Nephron progenitor cell (in vitro differentiated cells): ENCODE measurements around the gene MAGI1.

Experiments used
- DNase-seq: peaks from one replicate; pipeline ENCODE4 v3.0.0; 2021
- H3K27ac Mint-ChIP-seq: 2 replicates; pipeline ENCODE4 v1.8.0; 2021; ENCODE audit warnings: mild to moderate bottlenecking, moderate library complexity, mixed read lengths
- H3K27me3 Mint-ChIP-seq: 2 replicates; pipeline ENCODE4 v1.8.0; 2021; ENCODE audit warnings: mild to moderate bottlenecking, low read depth, mixed read lengths; ENCODE audit not compliant: poor library complexity
- H3K36me3 Mint-ChIP-seq: 2 replicates; pipeline ENCODE4 v1.8.0; 2021; ENCODE audit warnings: low read depth, mixed read lengths
- H3K4me1 Mint-ChIP-seq: 2 replicates; pipeline ENCODE4 v1.8.0; 2021; ENCODE audit warnings: mixed read lengths
- H3K4me3 Mint-ChIP-seq: 2 replicates; pipeline ENCODE4 v1.8.0; 2021; ENCODE audit warnings: mild to moderate bottlenecking, moderate library complexity, mixed read lengths
- H3K9me3 Mint-ChIP-seq: 2 replicates; pipeline ENCODE4 v1.8.0; 2021; ENCODE audit warnings: mild to moderate bottlenecking, moderate library complexity, mixed read lengths
- TF ChIP-seq, protein P1 (sequence below): fragments of 200-600 bp; sonication (generic); IDR thresholded peaks from 2 replicates; pipeline ENCODE4 v1.5.0; 2021; ENCODE audit warnings: antibody characterized with exemption

Gene MAGI1

DNA sequence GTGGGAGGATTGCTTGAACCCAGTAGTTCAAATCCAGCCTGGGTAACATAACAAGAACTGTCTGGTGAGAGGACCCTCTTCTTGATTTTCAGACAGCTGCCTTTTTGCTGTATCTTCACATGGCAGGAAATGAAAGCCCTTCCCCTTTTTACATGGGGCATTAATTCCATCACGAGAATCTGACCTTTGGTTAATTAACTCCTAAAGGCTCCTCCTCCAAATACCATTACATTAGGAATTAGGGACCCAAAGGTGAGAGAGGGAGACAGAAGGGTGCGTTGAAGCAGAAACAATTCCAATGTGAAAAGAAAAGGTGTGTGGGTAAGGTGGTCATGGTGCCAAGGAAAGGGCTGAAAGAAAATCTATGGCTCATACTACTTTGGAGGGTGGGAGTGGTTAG is 536.2 kb downstream of the MAGI1 start:
- TF ChIP-seq, protein P1, sequence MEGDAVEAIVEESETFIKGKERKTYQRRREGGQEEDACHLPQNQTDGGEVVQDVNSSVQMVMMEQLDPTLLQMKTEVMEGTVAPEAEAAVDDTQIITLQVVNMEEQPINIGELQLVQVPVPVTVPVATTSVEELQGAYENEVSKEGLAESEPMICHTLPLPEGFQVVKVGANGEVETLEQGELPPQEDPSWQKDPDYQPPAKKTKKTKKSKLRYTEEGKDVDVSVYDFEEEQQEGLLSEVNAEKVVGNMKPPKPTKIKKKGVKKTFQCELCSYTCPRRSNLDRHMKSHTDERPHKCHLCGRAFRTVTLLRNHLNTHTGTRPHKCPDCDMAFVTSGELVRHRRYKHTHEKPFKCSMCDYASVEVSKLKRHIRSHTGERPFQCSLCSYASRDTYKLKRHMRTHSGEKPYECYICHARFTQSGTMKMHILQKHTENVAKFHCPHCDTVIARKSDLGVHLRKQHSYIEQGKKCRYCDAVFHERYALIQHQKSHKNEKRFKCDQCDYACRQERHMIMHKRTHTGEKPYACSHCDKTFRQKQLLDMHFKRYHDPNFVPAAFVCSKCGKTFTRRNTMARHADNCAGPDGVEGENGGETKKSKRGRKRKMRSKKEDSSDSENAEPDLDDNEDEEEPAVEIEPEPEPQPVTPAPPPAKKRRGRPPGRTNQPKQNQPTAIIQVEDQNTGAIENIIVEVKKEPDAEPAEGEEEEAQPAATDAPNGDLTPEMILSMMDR = no peak
- peak overlapping the region; percentile 69 for H3K27ac Mint-ChIP-seq
- H3K36me3 Mint-ChIP-seq = peaks cover 14% of the 10 kb centered on the region
- H3K4me1 Mint-ChIP-seq = peaks cover 66% of the 10 kb centered on the region
- H3K27me3 Mint-ChIP-seq = peaks cover 3% of the 10 kb centered on the region
- no peak overlapping the region for H3K4me3 Mint-ChIP-seq
- H3K9me3 Mint-ChIP-seq = peaks cover 11% of the 10 kb centered on the region
- no peak for DNase-seq

DNA sequence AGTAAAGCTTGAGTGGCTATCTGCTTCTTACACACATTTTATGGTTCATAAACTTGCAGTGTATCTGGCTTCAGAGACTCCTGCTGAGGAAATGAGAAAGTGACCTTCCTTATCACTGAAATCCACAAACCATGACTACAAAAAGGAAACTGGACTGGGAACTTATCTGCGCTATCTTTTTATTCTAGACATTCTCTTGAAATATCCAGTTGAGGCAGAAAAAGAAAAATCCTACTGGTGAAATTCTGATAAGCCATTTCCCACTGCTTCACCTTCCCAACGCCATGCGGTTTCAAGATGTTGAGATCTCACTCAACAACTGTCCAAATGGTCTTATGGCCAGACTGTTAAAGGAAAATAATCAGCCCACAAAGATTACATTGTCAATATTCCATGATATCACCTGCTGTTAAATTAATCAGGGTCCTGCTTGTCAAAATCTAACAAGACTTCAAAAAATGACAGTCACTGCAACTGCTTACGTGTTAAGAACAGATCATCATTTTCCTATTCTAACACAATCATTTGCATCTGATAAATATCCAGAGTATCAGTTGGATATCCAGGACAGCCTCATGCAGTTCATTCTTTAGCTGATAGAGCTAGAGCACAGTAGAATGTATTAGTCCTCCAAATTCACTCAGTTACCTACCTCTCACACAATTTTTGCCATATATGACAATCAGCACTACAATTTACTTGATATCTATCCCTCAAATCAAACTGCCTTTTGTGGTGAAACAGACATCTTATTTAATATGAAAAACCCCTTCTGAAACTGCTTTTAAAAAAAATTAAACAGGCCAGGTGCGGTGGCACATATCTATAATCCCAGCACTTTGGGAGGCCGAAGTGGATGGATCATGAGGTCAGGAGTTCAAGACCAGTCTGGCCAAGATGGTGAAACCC is 538.1 kb downstream of the MAGI1 start:
- Mint-ChIP-seq H3K4me3 (no peak overlapping the region), H3K27me3 (peaks cover 3% of the 10 kb centered on the region), H3K27ac (peak overlapping the region; percentile 93), H3K9me3 (no peaks in the 10 kb centered on the region), H3K36me3 (no peaks in the 10 kb centered on the region), H3K4me1 (peaks cover 79% of the 10 kb centered on the region)
- TF ChIP-seq, protein P1 = no peak
- no peak for DNase-seq

DNA sequence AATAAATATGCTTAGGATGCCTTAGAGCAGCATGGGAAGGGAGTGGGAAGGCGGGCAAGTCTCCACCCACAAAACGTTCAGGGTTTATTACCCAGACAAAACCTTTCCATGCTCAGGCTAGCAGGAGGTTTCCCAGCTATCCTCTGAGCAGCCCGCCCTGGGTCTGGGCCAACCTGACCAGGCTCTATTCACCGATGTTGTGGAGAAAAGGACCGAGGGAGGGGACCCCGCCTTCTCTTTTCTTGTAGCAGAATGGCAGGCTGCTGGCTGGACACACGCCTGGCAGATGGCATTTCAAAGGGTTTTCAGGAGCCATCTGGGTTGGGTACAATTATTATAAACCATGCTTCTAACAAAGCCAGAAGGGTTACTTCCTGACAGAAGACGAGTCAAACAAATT is 540.9 kb downstream of the MAGI1 start:
- TF ChIP-seq, protein P1 = no peak
- H3K36me3 Mint-ChIP-seq = peaks cover 6% of the 10 kb centered on the region
- DNase-seq = no peak
- peak overlapping the region; percentile 45 for H3K4me3 Mint-ChIP-seq
- H3K4me1 Mint-ChIP-seq = peaks cover 77% of the 10 kb centered on the region
- peak overlapping the region; percentile 88 for H3K27ac Mint-ChIP-seq
- H3K9me3 Mint-ChIP-seq = no peaks in the 10 kb centered on the region
- peaks cover 3% of the 10 kb centered on the region for H3K27me3 Mint-ChIP-seq

DNA sequence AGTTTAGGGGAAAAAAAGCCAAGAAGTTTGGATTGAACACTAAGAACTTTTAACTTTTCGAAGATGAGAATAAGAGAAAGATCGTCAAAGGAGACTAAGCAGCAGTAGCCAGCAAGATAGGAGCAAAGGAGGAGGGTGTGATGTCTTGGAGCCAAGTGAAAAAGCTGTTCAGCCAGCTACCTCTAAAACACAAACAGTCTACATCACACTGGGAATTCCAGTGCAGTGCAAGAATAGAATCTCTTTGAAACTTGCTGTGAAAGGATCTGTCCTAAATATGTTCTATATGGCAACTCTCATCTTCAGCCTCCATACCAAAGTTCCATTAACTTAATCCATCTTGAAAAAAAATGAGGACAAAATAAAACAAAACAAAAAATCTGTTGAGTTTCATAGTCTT is 541.5 kb downstream of the MAGI1 start:
- H3K4me1 Mint-ChIP-seq = peaks cover 71% of the 10 kb centered on the region
- peak overlapping the region; percentile 88 for H3K27ac Mint-ChIP-seq
- H3K36me3 Mint-ChIP-seq = peaks cover 10% of the 10 kb centered on the region
- TF ChIP-seq, protein P1 = no peak
- H3K9me3 Mint-ChIP-seq = no peaks in the 10 kb centered on the region
- H3K4me3 Mint-ChIP-seq = no peak overlapping the region
- no peaks in the 10 kb centered on the region for H3K27me3 Mint-ChIP-seq
- no peak for DNase-seq

DNA sequence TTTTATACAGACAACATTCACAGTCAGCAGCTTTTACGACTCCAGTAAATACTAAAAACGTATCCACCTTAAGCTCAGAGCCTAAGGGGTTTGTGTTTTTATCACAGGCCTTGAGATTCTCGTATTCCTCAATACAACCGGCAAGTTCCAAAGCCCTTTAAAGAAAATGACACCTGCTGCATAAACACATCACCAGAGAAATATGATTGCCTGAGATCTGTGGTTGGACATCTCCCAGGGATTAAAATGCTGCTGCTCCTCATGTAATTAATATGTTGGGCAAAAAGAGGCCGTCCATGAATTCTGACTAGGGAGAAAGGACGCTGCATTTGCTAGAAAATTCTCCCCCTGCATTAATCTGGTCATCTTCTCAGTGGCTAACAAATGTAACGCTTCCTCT is 544.8 kb downstream of the MAGI1 start:
- H3K36me3 Mint-ChIP-seq = peaks cover 30% of the 10 kb centered on the region
- TF ChIP-seq, protein P1 = no peak
- no peak overlapping the region for H3K27ac Mint-ChIP-seq
- H3K4me3 Mint-ChIP-seq = no peak overlapping the region
- DNase-seq = no peak
- no peaks in the 10 kb centered on the region for H3K9me3 Mint-ChIP-seq
- H3K27me3 Mint-ChIP-seq = no peaks in the 10 kb centered on the region
- H3K4me1 Mint-ChIP-seq = peaks cover 48% of the 10 kb centered on the region
